ENCODE data around the gene TXNRD2.

TXNRD2 gene

DNA sequence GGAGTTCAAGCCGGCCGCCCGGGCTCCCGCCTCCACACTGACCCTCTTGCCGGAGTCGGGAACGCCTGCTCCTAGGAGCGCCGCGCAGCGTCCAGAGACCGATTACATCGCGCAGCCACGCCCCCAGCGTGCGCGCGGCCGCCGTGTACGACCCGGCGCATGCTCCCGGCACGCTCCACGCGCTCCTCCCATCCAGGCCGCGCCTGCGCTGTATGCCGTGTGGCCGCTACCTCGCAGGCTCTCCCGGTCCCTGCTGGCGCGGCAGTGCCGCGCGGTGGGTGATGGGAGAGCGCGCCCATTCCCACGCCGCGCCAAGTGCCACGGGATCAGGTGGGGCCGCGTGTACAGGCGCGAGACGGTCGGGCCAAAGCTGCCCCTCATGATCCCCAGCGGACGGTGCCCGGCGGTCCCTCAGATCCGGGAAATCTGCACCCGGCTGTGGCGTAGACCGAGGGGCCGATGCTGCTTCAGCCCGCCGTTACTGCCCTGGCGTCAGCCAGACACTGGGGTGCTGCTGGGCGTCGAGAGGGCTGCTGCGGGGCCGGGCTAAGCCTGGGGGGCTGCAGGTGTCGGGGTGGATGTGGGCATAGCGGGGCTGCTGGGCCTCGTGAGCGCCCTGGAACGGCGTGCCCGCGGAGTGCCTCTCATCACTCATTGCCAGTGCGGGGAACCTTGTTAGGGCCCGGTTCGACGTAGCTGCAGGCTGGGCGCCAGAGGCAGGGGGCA, 86.7 kb downstream of the TXNRD2 start, which contains the start of the genes GNB1L and RTL10:
Gene GNB1L (minus strand): TSS at position 97 of the 726 bp plus-strand sequence. CDS start 33,519 bp downstream, outside the sequence.
Gene RTL10 (minus strand): TSS at position 97 of the 726 bp plus-strand sequence. CDS start 2,613 bp downstream, outside the sequence.
- H3K4me2 ChIP-seq, result peak within 1 kb of the TSS; percentile 97
- no peaks in the 10 kb centered on the region for H3K9me3 ChIP-seq
- peaks cover 29% of the 10 kb centered on the region for H3K36me3 ChIP-seq
- peaks cover 46% of the 10 kb centered on the region for H4K20me1 ChIP-seq
- H3K4me3 ChIP-seq, result peak within 1 kb of the TSS; percentile 93
- H3K27me3 ChIP-seq, result no peaks in the 10 kb centered on the region
- peak within 1 kb of the TSS; percentile 92 for H3K27ac ChIP-seq
- H3K9ac ChIP-seq, result peak within 1 kb of the TSS; percentile 96
- no peak for TF ChIP-seq Cebpa-rat (IDR thresholded peaks at IDR 0.05)
- peaks cover 30% of the 10 kb centered on the region for H3K4me1 ChIP-seq

DNA sequence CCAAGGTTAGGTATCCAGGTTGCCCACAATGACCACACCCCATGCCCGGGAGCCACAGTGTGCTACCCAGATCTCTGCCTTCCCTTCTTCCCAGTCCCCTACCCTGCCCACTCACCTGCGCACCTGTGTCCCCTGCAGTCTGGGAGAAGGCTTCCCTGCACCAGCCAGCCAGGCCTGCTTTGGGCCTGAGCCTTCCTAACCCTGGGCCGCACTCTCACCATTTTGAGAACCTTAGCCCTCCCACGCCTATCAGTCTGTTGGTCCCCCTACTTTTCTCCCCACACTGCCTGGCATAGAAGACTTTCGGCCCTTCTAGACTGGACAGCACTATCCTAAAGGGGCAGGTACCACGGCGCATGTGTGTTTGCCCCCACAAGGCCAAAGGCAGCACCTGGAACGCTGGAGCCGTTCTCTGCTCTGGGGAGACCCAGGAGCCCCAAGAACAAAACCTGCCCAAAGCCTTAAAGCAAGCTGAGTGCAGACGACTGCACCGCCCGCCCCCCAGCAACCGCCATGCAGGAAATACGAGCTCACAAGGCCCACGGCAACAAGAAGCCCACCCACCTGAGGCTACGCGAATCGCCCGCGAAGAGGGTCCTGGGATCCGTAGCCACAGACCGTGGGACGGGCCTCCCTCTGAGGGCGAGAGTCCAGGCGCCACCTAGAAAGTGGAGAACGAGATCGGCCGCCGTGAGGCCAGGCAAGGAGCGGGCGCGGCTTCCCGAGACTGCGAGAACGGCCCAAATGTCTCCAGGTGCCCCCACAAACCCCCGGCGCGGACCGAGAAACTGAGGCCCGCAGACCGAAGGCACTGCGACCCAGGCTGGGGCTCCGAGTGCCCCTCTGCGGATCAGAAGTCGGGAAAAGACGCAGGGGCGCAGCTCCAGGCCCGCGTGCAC, 87.5 kb downstream of the TXNRD2 start:
- Histone ChIP-seq H3K4me3 (peak overlapping the region; percentile 93), H3K4me2 (peak overlapping the region; percentile 97), H3K36me3 (peaks cover 35% of the 10 kb centered on the region), H3K27me3 (no peaks in the 10 kb centered on the region), H3K27ac (peak overlapping the region; percentile 92), H4K20me1 (peaks cover 54% of the 10 kb centered on the region), H3K9me3 (no peaks in the 10 kb centered on the region), H3K4me1 (peaks cover 30% of the 10 kb centered on the region), H3K9ac (peak overlapping the region; percentile 96)
- no peak for TF ChIP-seq Cebpa-rat (IDR thresholded peaks at IDR 0.05)

DNA sequence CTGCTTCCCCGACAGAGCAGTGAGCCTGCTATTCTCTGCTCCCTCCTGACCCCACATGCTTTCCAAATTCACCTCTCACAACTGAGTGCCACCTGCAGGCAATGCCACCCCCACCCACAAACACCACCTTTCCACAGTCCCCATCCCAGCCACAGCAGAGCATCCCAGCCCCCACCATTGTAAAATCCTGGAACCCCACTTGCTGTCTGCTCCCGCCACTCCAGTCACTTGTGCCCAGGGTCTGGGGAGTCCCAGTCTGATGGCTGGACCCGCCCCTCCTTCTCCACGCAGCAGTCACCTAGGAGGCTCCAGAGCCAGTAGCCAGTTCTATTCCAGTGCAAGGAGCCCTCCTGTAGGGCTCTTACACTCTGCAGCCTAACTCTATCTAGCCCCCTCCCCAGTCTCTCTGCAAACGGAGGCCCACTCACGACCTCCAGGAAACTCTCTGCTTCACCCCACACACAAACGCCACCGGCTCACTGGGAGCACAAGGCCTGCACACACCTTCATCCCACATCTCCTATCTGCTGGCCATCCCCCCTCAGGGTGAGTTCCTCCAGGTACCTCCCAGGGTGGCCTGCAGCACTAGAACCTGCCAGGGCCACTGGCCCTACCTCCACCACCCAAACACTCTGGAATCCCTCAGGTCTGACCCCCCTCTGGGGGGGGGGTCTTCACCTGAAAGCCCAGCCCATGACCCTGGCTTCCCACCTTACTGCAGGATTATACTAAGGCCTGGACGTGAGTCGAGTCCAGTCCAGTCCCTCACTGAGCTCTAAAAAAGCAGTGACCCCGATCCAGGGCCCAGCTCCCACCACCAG, 88.3 kb downstream of the TXNRD2 start:
- no peaks in the 10 kb centered on the region for H3K9me3 ChIP-seq
- peak overlapping the region; percentile 96 for H3K9ac ChIP-seq
- no peak for TF ChIP-seq Cebpa-rat (IDR thresholded peaks at IDR 0.05)
- peaks cover 43% of the 10 kb centered on the region for H3K36me3 ChIP-seq
- H3K4me2 ChIP-seq, result peak overlapping the region; percentile 97
- no peaks in the 10 kb centered on the region for H3K27me3 ChIP-seq
- peaks cover 37% of the 10 kb centered on the region for H3K4me1 ChIP-seq
- H3K4me3 ChIP-seq, result peak overlapping the region; percentile 93
- H4K20me1 ChIP-seq, result peaks cover 62% of the 10 kb centered on the region
- H3K27ac ChIP-seq, result peak overlapping the region; percentile 92

DNA sequence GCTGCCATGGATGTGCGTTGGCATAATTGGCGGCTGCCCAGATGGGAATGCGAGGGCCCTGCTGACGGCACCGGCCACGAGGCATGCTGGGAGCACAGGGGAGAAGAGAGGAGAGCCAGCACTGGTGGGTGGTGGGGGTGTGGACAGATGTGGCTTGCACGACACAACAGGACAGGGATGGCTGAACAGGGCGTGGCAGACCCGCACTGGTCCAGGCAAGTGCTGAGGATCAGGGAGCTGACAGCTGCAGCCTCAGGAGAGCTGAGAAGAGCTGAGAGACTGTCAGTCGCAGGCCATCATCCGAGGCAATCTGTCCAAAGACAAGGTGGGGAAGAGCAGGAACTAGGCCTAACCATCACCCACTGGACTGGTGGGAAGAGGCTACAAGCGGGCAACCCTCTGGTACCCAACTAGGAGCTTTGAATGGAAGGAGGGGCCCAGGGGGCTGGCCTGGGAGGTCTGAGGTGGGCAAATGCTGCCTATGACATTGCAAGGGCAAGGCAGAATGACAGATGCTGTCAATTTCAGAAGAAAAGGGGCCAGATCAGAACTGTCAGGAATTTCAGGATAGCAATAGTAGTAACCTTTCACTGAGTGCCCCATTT, 89.3 kb downstream of the TXNRD2 start:
- Histone ChIP-seq H3K36me3 (peaks cover 48% of the 10 kb centered on the region), H3K27ac (no peak overlapping the region), H3K4me2 (peak overlapping the region; percentile 97), H3K4me3 (peak overlapping the region; percentile 93; the same call in 1 of the 2 replicates), H3K9me3 (no peaks in the 10 kb centered on the region), H3K27me3 (no peaks in the 10 kb centered on the region), H3K4me1 (peaks cover 41% of the 10 kb centered on the region), H4K20me1 (peaks cover 72% of the 10 kb centered on the region), H3K9ac (peak overlapping the region; percentile 96; the same call in 1 of the 2 replicates)
- no peak for TF ChIP-seq Cebpa-rat (IDR thresholded peaks at IDR 0.05)

DNA sequence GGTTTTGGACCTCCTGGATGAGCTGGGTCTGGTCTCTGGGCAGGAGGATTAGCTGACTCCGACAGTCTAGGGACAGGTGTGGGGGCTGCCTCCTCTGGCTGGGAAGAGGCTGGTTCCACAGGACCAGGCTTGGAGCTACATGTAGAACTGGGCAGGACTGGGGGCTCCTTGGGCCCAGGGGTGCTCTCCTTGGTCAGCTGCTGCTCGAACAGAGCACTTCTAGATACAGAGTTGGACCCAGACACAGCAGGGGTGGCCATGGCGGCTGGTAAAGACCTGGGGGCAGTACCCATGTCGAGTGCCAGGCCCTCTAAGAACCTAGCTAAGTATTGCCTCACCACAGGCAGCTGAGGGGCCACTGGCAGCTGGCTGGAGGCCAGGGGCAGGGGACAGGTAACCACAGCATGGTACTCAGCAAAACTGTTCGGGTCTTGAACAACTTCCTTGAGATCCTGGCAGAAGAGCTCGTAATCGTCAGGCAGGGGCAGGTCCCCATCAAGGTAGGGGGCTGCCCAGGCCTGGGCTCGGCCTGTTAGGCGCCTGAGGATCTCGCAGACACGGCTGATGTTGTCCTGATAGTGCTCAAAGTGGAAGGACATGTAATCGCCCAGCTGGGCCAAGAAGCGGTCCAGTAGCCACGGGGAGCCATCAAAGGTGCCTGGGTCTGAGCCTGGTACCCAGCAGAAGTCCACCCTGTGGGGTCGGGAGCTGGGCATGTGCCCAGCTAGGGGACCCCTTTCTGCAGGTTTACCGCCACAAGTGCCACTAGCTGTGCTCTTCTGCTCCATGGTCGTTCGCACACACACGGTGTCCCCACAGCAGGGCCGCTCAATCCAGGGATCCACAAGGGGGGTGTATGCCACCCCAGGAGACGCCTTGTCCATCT, 90.1 kb downstream of the TXNRD2 start:
- no peaks in the 10 kb centered on the region for H3K27me3 ChIP-seq
- H3K4me1 ChIP-seq, result peaks cover 43% of the 10 kb centered on the region
- H3K36me3 ChIP-seq, result peaks cover 56% of the 10 kb centered on the region
- H3K9ac ChIP-seq, result no peak overlapping the region
- peaks cover 80% of the 10 kb centered on the region for H4K20me1 ChIP-seq
- 0 out of 2 replicates have a peak overlapping the region, but pooled peaks have one; percentile 7 for H3K27ac ChIP-seq
- H3K4me2 ChIP-seq, result no peak overlapping the region
- no peak overlapping the region for H3K4me3 ChIP-seq
- TF ChIP-seq Cebpa-rat (IDR thresholded peaks at IDR 0.05), result no peak
- no peaks in the 10 kb centered on the region for H3K9me3 ChIP-seq

DNA sequence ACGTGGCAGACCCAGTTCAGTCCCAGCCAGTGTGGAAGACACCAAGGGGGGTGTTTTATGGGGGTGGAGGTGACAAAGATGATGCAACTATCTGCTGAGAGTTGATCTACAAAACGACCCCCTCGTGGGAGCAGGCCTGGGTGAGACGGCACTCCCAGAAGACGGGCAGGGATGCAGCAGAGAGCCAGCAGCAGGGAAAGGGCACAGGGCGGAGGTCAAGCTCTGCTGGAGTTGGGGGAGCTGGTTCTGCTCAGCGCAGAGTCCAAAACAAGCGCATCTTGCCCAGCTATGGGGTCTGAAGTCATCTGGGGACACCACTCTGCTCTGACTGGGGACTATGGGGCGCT, 90.9 kb downstream of the TXNRD2 start:
- Histone ChIP-seq H3K27ac (0 out of 2 replicates have a peak overlapping the region, but pooled peaks have one; percentile 7), H3K4me2 (no peak overlapping the region), H3K4me3 (no peak overlapping the region), H3K36me3 (peaks cover 59% of the 10 kb centered on the region), H3K4me1 (peaks cover 43% of the 10 kb centered on the region), H3K9ac (no peak overlapping the region), H3K27me3 (no peaks in the 10 kb centered on the region), H3K9me3 (no peaks in the 10 kb centered on the region), H4K20me1 (peaks cover 88% of the 10 kb centered on the region)
- TF ChIP-seq Cebpa-rat (IDR thresholded peaks at IDR 0.05), result no peak

DNA sequence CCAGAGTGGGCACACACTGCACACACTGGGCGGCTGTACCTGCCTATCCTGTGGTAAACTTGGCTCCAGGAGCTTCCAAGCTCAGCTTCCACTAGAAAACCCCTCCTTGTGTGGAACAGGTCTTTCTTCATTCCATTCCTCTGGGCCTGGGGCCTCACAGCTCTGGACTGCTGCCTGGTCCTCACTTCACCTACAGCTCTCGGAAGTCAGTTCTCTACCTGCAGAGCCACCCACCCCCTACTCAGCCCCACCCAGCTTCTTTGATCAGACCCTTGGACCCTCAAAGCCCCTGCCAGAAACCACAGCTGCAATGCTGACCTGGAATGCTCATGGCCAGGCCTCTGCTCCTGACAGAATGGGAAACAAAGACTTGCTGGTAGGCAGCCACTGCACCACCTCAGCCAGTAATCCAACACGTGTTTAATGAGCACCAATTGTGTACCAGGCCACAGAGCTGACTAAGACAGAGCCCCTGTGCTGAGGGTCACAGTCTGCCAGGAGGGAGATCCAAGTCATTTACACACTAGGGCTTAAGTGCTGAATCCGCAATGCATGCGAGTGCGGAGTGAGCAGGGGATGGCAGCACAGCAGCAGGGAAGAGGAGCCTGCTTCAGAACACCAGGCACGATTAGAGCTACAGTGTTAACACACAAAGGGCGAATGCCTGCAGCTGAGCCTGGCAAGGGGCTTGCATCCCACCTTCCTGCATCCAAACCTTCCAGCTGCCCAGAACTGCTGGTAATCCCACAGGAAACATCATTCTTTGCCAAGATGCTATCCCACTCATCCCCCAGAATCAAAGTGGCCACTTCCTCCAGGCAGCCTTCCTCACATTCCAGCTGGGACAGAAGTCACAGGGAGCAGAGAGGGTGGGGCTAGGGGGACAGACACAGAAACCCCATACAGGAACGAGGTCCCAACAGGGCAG, 91.5 kb downstream of the TXNRD2 start:
- no peak overlapping the region for H3K4me2 ChIP-seq
- H3K27me3 ChIP-seq, result no peaks in the 10 kb centered on the region
- TF ChIP-seq Cebpa-rat (IDR thresholded peaks at IDR 0.05), result no peak
- no peak overlapping the region for H3K4me3 ChIP-seq
- H4K20me1 ChIP-seq, result peaks cover 94% of the 10 kb centered on the region
- H3K4me1 ChIP-seq, result peaks cover 49% of the 10 kb centered on the region
- H3K9me3 ChIP-seq, result no peaks in the 10 kb centered on the region
- no peak overlapping the region for H3K9ac ChIP-seq
- peaks cover 59% of the 10 kb centered on the region for H3K36me3 ChIP-seq
- 0 out of 2 replicates have a peak overlapping the region, but pooled peaks have one; percentile 7 for H3K27ac ChIP-seq
